ENCODE measurements around the gene PARD3B. TPM values are rescaled to one million over a fixed set of nuclear protein-coding genes. Genes with fewer than 3 reads are reported as not detected.

The PARD3B gene
- total RNA-seq, 1 donor from 2014 or later: 23.8 TPM

DNA sequence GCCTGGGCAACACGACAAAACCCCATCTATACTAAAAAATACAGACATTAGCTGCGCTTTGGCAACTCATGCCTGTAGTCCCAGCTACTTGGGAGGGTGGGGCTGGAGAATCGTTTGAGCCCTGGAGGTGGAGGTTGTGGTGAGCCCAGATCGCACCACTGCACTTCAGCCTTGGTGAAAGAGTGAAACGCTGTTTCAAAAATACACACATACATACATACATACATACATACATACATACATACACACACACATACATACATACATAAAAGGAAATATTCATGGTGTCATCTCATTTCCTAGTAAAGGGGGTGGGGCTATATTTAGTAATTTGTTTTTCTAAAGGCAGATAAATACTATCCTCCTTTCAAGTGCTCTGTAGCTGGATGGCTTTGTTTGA lies 205.1 kb downstream of the PARD3B start:
- intact Hi-C loops (cut with DNase I): no loop called here
- Histone ChIP-seq H3K4me1 (no peaks in the 10 kb centered on the region), H3K27ac (no peak overlapping the region), H3K27me3 (ENCODE audit: low read depth) (no peaks in the 10 kb centered on the region), H3K36me3 (no peaks in the 10 kb centered on the region), H3K9me3 (no peaks in the 10 kb centered on the region), H3K4me3 (no peak overlapping the region)
- ATAC-seq (no peak), DNase-seq (no peak)
- TF ChIP-seq CTCF (IDR thresholded peaks at IDR 0.05): no peak

DNA sequence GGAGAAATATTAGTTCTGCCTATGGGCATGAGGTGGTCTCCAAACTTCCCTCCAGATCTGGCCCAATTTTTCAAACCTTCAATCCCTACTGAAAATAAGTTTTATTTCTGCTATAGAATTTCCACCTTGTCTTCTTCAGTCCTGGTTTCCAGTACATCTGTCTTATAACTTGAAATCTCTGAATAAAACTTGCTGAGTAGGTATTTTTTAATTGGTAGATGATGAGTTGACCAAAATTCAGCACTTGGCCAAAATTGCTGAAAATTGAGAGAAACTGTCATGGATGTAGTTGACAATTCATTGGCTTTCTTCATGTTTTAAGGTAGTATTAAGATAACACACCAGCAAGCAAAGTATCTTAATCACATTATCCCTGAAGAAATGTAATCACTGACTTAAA lies 206.2 kb downstream of the PARD3B start:
- TF ChIP-seq CTCF (IDR thresholded peaks at IDR 0.05): no peak
- intact Hi-C loops (cut with DNase I): no loop called here
- no peaks in the 10 kb centered on the region for H3K9me3 ChIP-seq
- no peaks in the 10 kb centered on the region for H3K27me3 ChIP-seq (ENCODE audit: low read depth)
- DNase-seq (no peak), ATAC-seq (no peak)
- H3K4me1 ChIP-seq: no peaks in the 10 kb centered on the region
- H3K4me3 ChIP-seq: no peak overlapping the region
- H3K36me3 ChIP-seq: no peaks in the 10 kb centered on the region
- no peak overlapping the region for H3K27ac ChIP-seq

GRCh38 chr2:204753841-204754240 lies 208.6 kb downstream of the PARD3B start:
- Histone ChIP-seq H3K4me3 (no peak overlapping the region), H3K27me3 (ENCODE audit: low read depth) (no peaks in the 10 kb centered on the region), H3K36me3 (no peaks in the 10 kb centered on the region), H3K4me1 (no peaks in the 10 kb centered on the region), H3K9me3 (no peaks in the 10 kb centered on the region), H3K27ac (no peak overlapping the region)
- DNase-seq (no peak), ATAC-seq (no peak)
- TF ChIP-seq CTCF (IDR thresholded peaks at IDR 0.05): no peak
- intact Hi-C loops (cut with DNase I): no loop called here

DNA sequence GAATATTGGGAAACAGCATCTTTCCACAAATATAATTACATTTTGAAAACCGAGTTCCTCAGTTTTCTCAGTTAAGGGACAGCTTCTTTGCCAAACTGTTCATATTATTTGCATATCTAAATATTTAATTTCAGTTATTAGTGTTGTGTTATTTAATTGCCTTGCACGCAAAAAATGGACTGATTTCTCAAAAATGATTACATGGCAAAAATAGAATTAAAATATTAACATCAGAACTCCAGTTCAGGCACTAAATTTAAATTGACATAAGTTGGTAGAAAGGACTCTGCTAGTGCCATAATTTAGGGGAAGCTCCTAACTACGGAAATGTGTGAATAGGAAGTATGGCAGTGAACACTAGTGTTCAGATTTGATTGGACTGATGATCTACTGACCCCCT lies 209.6 kb downstream of the PARD3B start:
- intact Hi-C loops (cut with DNase I): no loop called here
- no peaks in the 10 kb centered on the region for H3K9me3 ChIP-seq
- no peaks in the 10 kb centered on the region for H3K36me3 ChIP-seq
- H3K4me3 ChIP-seq: no peak overlapping the region
- no peaks in the 10 kb centered on the region for H3K27me3 ChIP-seq (ENCODE audit: low read depth)
- H3K27ac ChIP-seq: no peak overlapping the region
- DNase-seq (no peak), ATAC-seq (no peak)
- no peak for TF ChIP-seq CTCF (IDR thresholded peaks at IDR 0.05)
- H3K4me1 ChIP-seq: no peaks in the 10 kb centered on the region

DNA sequence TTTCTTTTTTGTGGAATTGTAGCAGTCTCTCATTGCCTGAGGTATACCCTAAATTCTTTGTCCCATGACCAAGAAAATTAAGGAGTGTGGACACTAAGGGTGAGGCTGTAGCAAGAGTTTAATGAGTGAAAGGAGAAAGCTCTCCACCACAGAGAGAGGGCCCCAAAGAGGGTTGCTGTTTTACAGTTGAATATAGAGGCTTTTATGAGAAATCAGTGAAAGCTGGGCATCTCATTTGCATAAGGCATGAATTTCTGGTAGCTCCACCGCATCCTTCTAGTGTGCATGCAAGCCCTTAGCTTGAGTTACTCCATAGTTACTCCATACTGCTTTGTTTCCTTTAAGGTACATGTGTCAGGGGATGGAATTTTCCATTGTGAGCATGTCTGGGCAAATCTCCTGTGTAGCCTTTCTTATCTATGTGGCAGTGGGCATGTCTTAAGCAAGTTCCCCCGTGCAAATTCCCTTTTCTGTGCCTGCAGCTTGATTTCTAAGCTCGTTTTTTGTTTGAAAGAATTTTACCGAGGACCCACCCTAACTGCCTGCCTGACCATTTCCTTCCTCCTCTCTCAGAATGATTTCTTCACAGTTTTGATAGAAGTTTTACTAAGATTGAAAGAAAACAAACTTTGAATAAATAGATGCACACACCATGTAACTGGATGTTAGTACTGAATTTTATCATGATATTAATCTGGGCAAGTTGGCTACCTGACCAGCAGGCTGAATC lies 218.9 kb downstream of the PARD3B start:
- Histone ChIP-seq H3K4me3 (no peak overlapping the region), H3K9me3 (peaks cover 20% of the 10 kb centered on the region), H3K36me3 (no peaks in the 10 kb centered on the region), H3K27me3 (ENCODE audit: low read depth) (no peaks in the 10 kb centered on the region), H3K27ac (no peak overlapping the region), H3K4me1 (no peaks in the 10 kb centered on the region)
- ATAC-seq: no peak
- intact Hi-C loops (cut with DNase I): no loop called here
- TF ChIP-seq CTCF (IDR thresholded peaks at IDR 0.05): no peak
- DNase-seq: no peak

Measured in lower lobe of right lung (tissue), 2 donors.